ENCODE results near the gene CLDND2.

CLDND2 gene

GRCh38 chr19:51331193-51331592 lies 37.6 kb downstream of the CLDND2 start:
- no peak for DNase-seq (ENCODE audit: low read depth, low spot score)

- no peak for DNase-seq (ENCODE audit: low read depth, low spot score)
Observed at GRCh38 chr19:51330366-51330765, 38.4 kb downstream of the CLDND2 start.

GRCh38 chr19:51329411-51329810 lies 39.4 kb downstream of the CLDND2 start:
- no peak for DNase-seq (ENCODE audit: low read depth, low spot score)

GRCh38 chr19:51327066-51328001 lies 41.5 kb downstream of the CLDND2 start:
- peak; percentile 61 for DNase-seq (ENCODE audit: low read depth, low spot score)

- DNase-seq (ENCODE audit: low read depth, low spot score) = no peak
Observed at GRCh38 chr19:51326216-51327065, 42.4 kb downstream of the CLDND2 start.

GRCh38 chr19:51325161-51325976 lies 43.4 kb downstream of the CLDND2 start:
- DNase-seq (ENCODE audit: low read depth, low spot score) = no peak

- no peak for DNase-seq (ENCODE audit: low read depth, low spot score)
Observed at GRCh38 chr19:51324167-51324481, 44.7 kb downstream of the CLDND2 start.

- no peak for DNase-seq (ENCODE audit: low read depth, low spot score)
Observed at GRCh38 chr19:51323481-51324166, 45.2 kb downstream of the CLDND2 start.

GRCh38 chr19:51321799-51322198 lies 47.0 kb downstream of the CLDND2 start:
- no peak for DNase-seq (ENCODE audit: low read depth, low spot score)

GRCh38 chr19:51320280-51320657 lies 48.5 kb downstream of the CLDND2 start:
- DNase-seq (ENCODE audit: low read depth, low spot score) = no peak

- DNase-seq (ENCODE audit: low read depth, low spot score) = no peak
Observed at GRCh38 chr19:51319649-51320279, 49.0 kb downstream of the CLDND2 start.

GRCh38 chr19:51318687-51319648 lies 49.8 kb downstream of the CLDND2 start:
- DNase-seq (ENCODE audit: low read depth, low spot score) = no peak

- DNase-seq (ENCODE audit: low read depth, low spot score) = no peak
Observed at GRCh38 chr19:51317968-51318367, 50.8 kb downstream of the CLDND2 start.

GRCh38 chr19:51317376-51317775 lies 51.4 kb downstream of the CLDND2 start:
- DNase-seq (ENCODE audit: low read depth, low spot score) = no peak

Data from ELF-1 (cell line).